Amniotic epithelial cell (primary cell): ENCODE results near the gene FAM124A.

Experiments used
- DNase-seq: peaks from one replicate; pipeline ENCODE4 v3.0.0-alpha.2; 2010; ENCODE audit warnings: low read depth

The FAM124A gene

DNA sequence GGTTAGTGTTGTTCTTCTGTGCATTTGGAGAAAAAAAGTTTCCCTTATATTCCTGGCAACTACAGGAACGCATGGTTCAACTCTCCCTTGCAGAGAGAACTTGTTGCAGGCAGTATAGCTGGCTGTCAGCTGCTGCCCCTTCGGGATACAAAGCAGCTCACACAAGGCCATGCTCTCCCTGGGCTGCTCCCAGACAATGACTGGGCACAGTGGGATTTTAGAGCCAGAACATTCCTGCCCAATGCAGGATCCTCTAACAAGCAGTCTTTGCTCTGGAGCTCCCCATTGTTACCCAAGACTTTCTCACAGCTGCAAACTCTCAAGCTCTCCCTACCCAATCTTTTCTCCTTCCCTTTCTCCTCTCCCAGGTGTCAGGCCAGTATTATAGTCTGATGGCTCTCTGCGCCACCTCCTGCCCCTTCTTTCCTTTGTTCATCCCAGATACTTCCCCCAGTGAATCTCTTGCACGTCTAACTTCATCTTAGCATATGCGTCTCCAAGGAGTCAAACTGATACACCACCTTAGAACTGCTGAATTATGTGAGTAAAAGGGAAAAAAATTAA is 89.8 kb downstream of the FAM124A start:
- no peak for DNase-seq

DNA sequence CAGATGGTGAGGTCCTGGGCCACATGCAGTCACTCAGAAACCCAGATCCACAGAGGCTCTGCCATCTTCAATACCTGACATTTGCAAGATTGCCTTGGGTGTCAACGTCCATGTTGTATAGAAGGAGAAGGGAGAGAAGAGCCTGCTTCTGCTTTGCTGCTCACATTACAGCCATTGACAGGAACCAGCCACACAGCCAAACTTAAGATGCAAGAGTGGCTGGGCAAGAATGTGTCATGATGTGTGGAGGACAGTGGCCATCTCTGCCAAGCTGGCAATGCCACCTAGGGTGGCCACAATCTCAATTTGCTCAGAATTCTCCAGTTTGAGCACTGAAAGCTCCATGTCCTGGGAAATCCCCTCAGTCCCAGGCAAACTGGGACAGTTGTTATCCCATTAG is 91.4 kb downstream of the FAM124A start:
- no peak for DNase-seq

DNA sequence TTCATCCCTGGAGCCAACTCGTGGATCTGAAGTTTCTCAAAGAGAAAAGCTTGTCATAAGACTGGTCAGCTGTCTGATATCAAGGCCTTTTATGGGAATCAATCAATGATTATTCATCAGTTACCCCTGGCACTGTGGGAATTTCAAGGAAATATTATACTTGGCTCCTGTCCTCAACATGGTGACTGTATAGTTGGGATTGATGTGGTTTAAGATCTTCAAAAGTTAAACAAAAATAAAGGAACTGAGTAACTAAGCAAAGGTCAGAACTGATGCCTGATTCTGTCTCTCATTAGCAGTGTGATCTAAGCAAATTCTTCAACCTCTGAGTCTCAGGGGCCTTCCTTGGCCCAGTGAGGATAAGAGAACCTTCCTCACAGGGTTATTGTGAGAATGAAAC is 95.1 kb downstream of the FAM124A start:
- no peak for DNase-seq

GRCh38 chr13:51318015-51318414 is 95.8 kb downstream of the FAM124A start:
- no peak for DNase-seq

DNA sequence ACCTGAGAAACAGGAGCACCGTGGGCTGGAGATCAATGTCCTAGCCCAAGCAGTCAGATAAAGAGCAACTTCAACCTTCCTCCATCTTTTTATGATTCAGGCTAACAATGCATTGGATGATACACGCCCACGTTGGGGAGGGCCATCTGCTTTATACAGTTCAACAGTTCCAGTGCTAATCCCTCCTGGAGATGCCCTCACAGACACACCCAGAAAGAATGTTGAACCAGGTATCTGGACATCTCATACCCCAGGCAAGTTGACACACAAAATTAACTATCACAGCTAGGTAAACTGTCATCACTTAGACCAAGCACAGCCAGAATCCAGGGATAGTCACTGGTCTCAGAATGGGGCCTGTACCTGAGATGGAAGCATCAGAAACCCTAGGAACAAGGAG is 96.7 kb downstream of the FAM124A start:
- no peak for DNase-seq

DNA sequence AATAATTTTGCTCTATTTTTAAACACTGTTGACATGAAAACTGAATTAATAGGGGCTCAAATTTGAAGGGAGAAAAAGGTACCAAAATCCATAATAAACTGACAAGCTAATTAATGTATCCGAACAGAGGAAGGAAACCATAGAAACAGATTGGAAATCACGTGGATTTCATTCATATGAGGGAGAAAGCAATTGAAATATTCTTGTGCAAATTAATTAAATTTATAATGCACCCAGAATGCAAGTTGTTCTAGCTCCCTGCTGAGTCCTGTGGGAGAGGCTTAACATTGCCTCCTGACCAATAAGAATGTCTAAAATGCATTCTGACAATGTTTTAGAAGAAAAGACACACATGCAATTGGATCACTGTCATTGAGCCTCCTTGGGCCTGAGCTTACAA is 99.6 kb downstream of the FAM124A start:
- DNase-seq, result no peak

- no peak for DNase-seq
Observed at GRCh38 chr13:51322826-51323225, 100.6 kb downstream of the FAM124A start.

DNA sequence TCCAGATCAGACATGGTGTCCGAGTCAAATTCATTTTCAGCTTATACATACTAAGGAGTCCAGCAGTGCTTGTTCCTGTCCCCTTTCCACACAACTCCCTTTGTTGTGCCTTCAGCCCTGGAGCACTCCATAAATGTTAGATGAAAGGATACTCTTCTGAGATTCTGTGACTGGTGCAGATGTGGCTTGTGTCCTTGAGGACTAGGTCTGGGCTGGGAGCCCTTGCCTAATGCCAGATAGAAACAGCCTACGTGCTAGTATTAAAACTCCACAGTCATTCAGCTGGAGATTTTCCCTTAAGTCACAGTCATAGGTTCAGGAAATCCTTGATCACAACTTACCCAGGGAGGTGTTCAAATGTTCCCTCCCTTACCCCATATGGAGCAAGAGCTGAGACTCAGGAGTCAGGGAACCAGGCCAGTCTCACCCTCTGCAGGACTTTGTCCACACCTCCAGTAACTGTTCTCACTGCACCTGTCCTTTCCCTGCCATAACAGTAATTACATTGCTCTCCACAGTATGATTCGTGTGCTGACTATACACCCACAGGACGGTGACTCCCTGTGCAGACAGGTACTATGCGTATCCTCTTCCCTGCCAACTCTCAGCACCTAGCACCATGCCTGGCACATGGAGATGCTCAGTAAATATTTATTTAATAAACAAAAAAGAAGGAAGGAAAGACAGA is 101.8 kb downstream of the FAM124A start:
- no peak for DNase-seq

DNA sequence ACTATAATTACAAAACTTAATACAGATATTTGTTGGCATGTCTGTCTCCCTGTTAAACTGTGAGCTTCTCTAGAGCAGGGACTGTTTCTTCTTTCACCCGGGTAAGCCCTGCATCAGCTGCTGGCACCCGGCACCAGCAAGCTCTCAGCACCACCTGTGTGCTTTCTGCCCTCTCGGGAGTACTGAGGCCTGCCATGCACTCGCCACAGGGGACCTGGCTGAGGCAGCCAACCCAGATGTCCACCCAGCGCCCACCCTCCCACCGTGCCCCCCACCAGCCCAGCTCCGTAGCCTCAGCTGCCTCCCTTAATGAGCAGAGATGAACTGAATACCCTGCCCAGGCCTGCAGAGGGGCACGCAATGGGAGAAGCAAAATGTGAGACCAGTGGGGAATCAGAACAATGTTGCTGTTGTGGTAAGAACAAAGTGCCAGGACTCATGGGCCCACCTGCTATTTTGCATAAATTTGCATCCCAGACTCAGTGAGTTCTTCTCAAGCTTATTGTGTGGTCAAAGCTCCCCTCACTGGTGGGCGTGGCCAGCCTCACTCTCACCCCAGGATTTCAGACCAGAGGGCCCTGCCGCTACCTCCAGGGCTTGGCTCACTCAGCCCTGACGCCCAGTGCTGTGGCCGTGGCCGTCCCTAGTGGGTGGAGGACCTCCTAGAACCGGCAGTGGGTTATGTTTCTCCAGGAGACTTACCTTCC is 102.7 kb downstream of the FAM124A start:
- DNase-seq, result no peak

DNA sequence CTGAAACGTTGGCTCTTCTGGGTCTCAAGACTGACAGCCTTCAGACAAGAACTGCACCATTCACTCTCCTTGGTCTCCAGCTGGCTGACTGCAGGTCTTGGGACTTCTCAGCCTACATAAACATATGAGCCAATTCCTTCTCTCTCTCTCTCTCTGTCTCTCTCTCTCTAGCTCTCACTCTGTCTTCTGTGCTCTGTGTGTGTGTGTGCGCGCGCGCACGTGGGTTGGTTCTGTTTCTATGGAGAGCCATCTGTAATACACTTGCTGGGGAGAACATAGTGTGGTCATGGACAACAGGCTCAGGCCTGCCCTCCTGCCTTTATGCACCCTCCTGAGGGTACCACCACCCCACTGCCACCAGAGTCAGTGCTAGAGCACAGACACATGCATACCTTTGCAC is 103.6 kb downstream of the FAM124A start:
- no peak for DNase-seq

- no peak for DNase-seq
Observed at GRCh38 chr13:51326777-51327176, 104.6 kb downstream of the FAM124A start.

GRCh38 chr13:51327961-51328360 is 105.8 kb downstream of the FAM124A start:
- peak; percentile 29 for DNase-seq

DNA sequence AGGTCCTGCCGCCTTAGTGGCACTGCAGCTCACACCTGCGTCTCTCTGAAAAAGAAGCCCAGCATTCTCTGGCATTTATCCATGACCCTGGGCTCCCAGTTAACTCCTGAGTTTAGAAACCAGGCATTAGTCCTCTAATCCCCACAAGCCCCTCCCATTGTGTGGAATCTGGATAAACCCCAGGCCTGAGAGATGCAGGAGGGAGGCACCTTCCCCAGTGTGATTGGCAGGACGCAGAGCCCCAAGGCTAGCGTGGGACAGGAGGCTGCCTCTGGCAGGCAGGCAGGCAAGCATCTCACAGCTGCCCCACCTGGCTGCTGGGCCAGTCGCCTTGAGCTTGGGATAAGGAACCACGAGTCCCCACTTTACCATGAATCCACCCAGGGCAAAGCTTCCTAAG is 106.3 kb downstream of the FAM124A start:
- DNase-seq, result peak; percentile 49

DNA sequence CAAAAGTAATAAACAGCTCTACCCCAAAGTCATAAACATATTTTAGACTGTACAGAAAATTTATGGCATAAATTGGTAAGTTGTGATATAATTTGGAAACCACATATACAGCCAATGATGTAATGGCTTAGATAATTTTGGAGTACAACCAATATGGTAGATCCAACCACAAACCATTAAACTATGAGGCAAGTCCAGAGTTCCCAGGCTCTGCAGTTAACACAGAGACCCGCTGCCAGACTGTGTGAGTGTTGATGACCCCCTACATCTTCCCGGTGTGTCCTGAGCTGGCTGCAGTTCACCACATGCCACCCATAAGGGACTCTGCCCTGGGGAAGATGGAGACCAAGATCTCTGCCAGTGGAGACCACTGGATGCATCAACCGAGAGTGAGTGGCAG is 107.4 kb downstream of the FAM124A start:
- DNase-seq, result no peak

GRCh38 chr13:51330791-51331190 is 108.6 kb downstream of the FAM124A start:
- DNase-seq, result peak; percentile 56

- DNase-seq, result peak; percentile 17
Observed at GRCh38 chr13:51331354-51331861, 109.2 kb downstream of the FAM124A start.

- no peak for DNase-seq
Observed at GRCh38 chr13:51332566-51333361, 110.6 kb downstream of the FAM124A start.

- no peak for DNase-seq
Observed at GRCh38 chr13:51333421-51333820, 111.2 kb downstream of the FAM124A start.

DNA sequence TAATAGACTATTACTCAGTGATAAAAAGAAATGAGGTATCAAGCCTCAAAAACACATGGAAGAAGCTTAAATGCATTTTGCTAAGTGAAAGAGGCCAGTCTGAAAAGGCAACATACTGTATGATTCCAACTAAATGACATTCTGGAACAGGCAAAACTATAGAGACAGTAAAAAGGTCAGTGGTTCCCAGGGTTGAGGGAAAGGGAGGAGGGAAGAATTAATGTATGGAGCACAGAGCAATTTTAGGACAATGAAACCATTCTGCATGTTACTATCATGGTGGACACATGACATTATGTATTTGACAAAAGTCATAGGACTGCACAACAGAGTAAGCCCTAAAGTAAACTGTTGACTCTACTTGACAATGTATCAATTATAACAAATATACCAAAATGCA is 111.6 kb downstream of the FAM124A start:
- DNase-seq, result no peak
